IPS-11a (cell line): Measurements from ENCODE around the gene UBE2E1.

Experiments used
- H3K4me3 ChIP-seq: one replicate; pipeline ENCODE4 v1.5.1; 2013; ENCODE audit warnings: low read depth, low read length, control low read depth

Gene UBE2E1

DNA sequence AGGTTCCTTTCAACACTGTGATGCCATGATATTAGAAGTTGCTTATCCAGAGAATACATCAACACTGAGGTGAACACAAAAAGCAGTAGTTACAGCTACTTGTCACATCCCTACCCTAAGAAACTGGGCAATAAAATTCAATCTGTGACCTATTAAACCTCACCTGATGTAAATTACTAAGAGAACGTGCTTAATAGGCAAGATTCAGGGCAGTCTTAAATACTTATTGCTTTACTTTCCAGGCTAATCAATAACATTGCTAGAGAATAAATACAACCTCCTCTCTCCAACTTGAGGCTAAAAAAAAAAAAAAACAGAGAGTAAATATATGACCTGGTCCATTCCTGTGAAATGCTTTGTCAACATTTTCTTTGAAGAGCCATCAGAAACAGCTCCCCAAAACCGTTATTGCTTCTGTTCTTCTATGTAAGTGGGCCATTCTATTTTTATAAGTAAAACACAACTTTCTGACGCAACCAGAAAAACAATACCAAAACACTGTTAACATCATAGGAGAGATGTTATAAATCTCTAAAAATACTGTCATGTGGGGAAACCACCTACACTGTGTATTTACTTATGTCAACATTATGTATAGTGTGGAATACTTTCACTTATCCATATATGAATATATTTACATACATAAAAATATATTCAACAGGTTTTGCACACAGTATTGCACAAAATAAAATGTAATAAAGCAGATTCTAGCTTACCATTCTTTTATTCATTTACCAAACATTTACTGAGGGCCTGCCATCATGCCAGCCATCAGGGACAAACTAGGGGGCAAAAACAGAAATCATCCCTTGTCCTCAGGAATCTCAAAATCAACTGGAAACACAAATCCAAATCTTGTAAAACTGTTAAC is 108.4 kb downstream of the UBE2E1 start:
- H3K4me3 ChIP-seq, result no peak overlapping the region

DNA sequence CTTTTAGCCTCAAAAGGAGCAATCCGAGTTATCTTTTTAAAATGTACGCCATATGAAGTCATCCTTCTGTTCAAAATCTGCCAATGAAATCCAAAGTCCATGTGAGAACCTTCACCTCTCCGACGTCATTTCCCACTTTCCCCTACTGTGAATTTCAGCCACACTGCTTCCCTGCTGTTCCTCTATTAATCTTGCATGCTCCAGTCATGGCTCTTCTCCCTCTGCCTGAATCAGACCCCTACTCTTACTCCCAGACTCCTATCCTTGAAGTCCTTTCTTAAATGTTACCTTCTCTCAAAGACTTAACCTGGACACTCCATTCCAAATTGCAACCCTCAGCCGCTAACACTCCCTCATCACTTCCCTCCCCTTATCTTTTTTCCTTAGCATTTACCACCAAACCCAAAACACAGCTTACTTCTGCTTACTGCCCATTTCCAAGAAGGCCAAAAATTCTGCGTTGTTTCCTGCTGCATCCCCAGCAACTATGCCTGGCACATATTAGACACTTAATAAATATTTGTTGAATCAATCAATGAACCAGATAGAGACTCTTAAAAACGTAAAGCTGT is 109.9 kb downstream of the UBE2E1 start:
- peak overlapping the region; percentile 99 for H3K4me3 ChIP-seq

DNA sequence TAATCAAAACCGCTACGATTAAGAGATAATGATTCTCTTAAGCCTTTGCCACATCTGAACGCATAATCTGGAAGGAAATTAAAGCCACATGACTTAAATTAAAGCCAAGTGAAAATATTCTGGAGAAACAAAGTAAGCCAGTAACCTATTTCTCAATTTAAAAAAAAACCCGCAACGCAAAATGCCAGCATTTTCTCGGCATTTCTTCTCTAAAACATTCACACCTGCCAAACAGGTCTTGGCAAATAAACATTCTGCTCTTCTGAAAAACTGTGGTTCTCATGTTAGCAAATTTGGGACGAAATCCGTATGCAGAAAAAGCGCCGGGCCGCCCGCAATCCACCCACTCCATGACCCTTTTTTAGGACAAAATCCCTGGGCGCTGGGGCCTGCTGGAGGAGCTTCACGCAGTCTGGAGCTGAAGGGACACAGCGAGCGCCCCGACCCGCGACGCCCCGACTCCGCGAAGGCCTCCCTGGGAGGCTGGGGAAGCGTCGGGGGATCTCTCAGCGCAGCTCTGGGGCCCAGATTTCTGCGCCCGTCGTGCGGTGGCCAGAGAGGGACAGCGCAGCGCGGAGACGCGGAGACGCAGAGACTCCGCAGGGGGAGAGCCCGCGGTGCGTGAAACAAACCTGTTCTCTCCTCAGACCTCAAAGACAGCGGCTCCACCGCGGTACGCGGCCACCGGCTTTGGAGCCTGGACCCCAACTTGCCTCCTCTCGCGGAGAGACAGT is 110.6 kb downstream of the UBE2E1 start:
- H3K4me3 ChIP-seq, result peak overlapping the region; percentile 99

DNA sequence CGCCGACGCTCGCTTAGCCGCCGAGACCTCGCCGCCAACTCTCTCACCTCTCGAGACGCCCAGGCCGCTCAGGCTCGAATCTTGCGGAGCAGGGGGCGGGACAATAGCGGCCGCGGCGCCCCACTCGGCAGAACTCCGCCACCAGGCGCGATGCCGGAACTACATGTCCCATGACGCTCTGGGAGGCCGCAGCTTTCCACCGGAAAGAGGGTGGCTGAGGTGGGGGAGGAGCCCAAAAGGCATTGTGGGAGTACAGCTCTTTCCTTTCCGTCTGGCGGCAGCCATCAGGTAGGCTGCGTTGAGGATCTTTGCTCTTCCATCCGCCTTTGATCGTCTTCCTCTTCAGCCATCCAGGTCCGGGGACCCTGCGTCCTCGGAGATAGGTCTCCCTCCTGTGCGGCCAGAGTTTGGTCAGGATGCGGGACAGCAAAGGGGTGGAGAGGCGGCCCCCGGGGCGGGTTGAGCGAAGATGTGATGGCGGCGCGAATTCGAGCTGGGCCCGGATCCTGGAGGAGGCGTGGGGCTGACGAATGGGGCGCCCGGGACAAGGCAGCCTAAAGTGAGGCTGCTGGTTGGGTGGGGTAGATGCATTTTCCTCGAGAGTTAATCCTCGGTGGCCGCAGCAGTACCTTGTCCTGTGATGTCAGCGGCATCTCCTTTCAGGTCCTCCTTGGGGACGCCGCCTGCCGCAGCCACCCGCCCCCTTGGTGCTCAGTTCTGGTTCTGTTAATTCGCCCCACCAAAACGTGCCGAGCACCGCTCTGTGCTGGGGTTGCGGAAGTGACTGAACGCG is 111.3 kb downstream of the UBE2E1 start, which contains the start of the genes NKIRAS1 and RPL15:
Gene NKIRAS1, minus strand, starts transcription at position 105 of the 793 bp plus-strand sequence. CDS start 6,086 bp downstream, outside the sequence.
Gene RPL15, plus strand, starts transcription at position 247 of the 793 bp plus-strand sequence. CDS start 728 bp downstream, outside the sequence.
- H3K4me3 ChIP-seq, result peak within 1 kb of the TSS; percentile 99

DNA sequence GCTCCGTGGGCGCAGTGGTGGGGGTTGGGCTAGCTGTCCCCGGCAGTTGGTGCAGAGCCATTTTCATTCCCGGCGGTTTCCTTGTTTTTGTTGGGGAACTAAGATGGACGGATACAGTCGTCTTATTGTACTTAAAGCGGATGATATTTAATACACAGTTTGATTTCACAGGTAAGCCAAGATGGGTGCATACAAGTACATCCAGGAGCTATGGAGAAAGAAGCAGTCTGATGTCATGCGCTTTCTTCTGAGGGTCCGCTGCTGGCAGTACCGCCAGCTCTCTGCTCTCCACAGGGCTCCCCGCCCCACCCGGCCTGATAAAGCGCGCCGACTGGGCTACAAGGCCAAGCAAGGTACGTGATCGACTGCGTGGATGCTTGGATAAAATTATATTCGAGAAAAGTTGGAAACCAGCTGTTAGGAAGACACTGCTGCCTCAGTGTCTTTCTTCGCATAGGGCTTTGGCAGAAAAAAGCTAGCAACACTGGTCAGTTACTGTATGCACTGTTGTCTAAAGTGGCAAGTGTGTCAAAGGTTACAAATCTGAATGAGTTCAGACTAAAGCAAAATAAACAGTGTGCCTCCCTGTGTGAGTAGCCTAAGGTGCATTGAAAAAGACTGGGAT is 112.0 kb downstream of the UBE2E1 start:
- peak overlapping the region; percentile 99 for H3K4me3 ChIP-seq

DNA sequence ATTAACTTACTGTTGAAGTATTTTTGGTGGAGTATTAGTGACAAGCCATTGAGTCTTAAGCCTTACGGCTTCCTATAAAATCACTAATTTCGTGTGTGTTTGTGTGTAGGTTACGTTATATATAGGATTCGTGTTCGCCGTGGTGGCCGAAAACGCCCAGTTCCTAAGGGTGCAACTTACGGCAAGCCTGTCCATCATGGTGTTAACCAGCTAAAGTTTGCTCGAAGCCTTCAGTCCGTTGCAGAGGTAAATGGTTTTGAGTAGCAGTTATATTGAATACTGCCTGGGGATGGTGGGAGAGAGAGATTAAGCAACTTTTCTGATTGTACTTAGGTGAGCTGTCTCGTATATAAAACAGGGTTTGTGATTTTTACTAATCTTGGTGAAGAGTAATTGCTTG is 112.6 kb downstream of the UBE2E1 start:
- peak overlapping the region; percentile 99 for H3K4me3 ChIP-seq

DNA sequence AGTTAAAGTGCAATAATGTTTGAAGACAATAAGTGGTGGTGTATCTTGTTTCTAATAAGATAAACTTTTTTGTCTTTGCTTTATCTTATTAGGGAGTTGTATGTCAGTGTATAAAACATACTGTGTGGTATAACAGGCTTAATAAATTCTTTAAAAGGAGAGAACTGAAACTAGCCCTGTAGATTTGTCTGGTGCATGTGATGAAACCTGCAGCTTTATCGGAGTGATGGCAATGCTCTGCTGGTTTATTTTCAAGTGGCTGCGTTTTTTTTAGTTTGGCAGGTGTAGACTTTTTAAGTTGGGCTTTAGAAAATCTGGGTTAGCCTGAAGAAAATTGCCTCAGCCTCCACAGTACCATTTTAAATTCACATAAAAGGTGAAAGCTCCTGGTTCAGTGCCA is 113.9 kb downstream of the UBE2E1 start:
- H3K4me3 ChIP-seq, result no peak overlapping the region

DNA sequence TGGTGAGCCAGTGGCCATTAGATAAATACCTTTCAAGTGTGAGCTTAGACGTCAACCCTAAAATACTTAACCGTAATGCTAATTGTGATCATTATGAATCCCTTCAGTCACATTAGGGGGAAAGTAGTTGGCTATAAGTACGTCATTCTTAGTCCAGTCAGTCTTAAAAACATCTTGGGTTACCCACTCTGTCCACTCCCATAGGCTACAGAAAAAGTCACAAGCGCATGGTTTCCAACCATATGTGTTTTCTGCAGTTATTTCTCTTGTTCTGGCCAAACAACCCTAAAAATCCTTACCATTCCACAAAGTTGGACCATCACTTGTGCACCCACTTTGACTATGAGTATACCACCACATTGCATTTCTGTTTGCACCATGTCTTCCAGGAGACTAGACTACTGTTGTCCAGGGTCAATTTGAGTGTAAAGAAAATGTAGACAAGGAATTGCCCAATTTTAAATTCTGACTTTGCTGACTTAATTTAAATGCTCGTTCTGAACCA is 114.4 kb downstream of the UBE2E1 start:
- no peak overlapping the region for H3K4me3 ChIP-seq

DNA sequence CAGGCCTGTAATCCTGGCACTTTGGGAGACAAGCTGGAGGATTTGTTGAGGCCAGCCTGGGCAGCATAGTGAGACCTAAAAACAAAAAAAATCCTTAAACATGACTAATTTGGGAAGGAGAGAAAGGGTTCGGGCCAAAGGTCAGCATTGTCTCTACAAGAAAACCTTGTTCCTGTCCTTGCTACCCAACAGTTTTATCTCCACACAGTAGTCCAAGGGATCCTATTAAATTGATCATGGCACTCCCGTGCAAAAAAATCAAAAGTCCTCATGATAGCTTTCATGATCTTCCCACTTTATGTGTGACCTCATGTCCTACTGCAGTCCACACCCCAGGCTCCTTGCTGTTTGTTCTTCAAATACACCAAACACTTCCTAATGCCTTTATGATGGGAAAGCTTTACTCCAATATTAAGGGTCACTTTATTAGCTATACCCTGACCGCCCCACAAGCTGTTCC is 115.3 kb downstream of the UBE2E1 start:
- no peak overlapping the region for H3K4me3 ChIP-seq

DNA sequence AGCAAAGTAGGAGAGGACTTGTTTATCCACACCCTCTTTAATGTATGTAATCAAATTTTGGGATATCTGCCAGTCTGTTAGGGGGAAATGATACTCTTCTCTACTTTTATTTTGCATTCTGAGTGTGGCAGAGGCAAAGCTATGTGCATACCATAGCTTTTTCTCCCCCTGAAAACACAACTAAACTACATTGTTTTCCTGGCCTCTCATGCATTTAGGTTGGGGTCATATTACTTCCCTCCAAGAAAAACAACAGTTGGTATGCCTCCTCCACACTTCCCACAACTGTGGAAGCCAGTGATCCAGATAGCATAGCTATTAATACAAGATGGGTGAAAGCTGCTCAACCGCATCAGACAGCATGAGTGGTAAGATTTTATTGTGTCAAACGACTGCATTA is 118.0 kb downstream of the UBE2E1 start:
- no peak overlapping the region for H3K4me3 ChIP-seq

DNA sequence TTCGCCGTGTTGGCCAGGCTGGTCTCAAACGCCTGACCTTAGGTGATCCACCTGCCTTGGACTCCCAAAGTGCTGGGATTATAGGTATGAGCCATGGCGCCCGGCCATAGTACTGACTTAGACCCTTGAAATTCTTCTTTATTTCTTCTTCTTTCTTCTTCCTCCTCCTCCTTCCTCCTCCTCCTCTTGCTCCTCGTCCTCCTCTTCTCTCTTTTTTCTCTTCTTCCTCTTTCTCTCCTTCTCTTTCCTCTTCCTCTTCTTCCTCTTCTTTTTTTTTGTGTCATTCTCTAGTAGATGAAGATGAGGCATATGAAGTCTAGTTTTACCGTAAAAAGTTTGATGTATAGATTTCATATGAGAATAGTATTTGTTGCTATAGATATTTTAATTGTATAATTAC is 120.5 kb downstream of the UBE2E1 start:
- H3K4me3 ChIP-seq, result no peak overlapping the region

DNA sequence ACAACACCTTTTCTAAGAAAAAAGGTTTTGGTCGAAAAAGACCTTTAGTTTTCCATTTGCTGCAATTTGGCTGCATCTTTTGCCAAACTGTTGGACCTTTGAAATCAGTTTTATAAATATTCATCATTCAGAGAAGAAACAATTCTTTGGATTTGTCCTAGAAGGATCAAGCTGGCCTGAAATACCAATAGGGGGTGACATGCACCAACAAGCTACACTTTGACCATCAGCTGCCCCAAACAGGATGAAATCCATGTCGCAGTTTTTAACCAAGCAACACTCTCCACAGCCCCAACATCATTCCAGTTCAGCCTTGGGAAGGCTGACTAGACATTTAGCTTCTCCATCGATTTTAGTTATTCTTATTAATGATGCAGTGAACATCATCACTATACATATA is 121.0 kb downstream of the UBE2E1 start:
- no peak overlapping the region for H3K4me3 ChIP-seq

DNA sequence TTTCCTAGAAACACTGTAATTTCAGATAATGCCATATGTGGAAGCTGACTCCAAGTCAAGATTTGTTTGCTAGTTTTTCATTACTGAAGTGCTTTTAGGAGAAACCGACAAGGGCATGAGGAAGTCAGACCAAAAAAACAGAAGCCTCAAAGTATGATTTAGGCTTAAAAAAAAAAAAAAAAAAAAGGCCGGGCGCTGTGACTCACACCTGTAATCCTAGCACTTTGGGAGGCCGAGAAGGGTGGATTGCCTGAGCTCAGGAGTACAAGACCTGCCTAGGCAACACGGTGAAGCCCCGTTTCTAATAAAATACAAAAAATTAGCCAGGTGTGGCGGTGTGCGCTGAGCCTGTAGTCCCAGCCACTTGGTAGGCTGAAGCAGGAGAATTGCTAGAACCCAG is 122.8 kb downstream of the UBE2E1 start:
- no peak overlapping the region for H3K4me3 ChIP-seq

DNA sequence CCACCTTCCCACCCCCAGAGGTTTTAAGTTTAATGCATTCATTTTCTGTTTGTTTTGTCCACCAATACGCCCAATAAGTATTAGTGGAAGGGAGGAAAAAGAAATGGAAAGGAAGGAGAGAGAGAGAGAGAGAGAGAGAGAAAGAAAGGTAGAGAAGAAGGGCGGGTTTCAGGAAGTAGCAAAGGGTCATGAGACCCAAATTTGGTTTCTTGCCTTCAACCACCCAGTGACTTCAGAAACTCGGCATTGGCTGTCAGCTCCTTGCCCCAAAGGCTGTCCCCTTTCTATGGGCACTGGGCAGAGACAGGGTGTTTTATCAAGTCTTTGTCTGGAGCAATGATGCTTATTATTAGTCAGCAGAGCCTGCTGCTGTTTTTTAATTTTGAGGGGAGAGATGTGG is 125.8 kb downstream of the UBE2E1 start:
- H3K4me3 ChIP-seq, result no peak overlapping the region

DNA sequence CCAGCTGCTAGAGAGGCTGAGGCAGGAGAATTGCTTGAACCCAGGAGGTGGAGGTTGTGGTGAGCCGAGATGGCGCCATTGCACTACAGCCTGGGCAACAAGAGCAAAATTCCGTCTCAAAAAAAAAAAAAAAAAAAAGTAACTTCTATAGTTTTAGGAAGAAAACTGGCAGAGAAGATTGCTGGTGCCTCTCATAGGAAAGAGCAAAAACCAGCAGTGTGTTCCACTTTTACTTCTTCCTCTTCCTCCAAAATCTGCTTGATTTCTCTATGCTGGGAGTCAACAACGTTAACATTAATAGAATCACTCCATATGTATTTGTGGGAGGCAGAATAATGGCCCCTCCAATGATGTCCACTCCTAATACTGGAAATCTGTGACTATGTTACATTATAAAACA is 126.8 kb downstream of the UBE2E1 start:
- no peak overlapping the region for H3K4me3 ChIP-seq

DNA sequence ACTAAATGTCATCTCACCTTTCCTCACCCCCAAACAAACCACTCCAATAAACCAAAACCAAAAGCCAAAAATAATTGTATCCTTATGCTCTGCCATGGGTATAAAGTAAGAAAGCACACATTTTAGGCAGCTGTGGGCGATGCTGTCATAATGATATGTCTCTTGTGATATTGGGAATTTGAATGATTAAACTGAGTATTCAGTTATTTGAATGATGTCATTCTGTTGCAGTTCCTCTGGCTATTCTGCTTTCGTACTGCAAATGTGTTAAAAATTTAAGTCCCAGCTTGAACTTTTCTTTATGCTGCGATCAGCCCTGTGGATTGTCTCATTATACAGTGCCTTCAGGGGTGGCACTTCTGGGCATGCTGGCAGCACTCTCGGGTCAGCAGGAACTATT is 128.5 kb downstream of the UBE2E1 start:
- no peak overlapping the region for H3K4me3 ChIP-seq

DNA sequence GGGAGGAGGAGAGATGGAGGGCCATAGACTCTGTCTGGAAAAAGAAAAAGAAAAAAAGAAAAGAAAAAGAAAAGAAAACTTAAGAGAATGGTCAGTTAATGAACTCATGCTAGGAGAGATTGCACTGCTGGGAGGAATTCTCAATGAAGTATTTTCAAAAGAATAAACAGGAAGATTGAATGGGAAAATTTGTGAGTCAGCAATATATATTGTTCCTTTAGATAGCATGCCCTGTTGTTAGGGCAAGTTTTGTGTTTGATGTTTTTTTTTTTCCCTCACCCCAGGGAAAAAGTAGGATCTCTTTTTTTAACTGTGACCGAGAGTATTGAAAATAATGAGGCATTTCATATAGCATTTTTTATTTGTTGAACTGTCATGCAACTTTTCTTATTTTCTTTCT is 131.5 kb downstream of the UBE2E1 start:
- H3K4me3 ChIP-seq, result no peak overlapping the region

DNA sequence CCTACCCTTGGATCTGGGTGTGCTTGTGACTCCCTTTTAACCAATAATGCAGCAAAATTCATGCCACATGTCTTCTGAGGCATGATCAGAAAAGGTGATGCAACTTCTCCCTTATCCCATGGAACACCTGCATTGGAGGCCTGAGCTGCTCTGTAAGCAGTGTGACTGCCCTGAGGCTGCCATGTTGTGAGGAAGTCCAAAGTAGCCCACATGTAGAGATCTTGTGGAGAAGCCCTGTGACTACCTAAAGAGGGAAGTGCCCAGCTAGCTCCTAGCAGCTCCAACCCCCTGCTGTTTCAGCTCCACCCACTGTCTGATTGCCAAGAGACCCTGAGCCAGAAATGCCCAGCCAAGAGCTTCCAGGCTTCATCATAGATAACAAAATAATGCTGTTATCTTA is 132.9 kb downstream of the UBE2E1 start:
- H3K4me3 ChIP-seq, result no peak overlapping the region

DNA sequence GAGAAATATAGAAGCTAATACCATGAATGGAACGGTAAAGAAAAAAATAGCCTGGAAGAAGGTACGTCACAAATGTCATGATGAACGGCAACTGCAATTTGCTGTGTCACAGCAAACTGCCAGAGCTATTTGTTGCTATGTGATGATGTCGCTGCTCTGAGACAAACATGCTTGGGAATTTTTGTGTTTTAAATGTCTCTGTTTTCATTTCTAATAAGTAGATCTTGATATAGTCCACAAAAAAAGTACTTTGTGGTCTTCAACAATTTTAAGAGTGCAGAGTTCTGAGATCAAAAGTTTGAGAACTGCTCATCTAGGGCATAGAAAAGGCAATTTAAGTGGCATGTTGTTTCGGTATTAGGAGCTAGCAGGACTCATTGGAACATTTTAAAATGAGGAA is 135.0 kb downstream of the UBE2E1 start:
- H3K4me3 ChIP-seq, result no peak overlapping the region
